ENCODE measurements around the gene CACNG3.

- TF ChIP-seq CTCF (IDR thresholded peaks at IDR 0.05; ENCODE audit: low read depth, low read length) (no peak), EZH2phosphoT487 (IDR thresholded peaks at IDR 0.05; ENCODE audit: low read depth) (no peak)
Observed at GRCh38 chr16:24288516-24288915, 32.4 kb downstream of the CACNG3 start.

Measured in OCI-LY3 (cell line).